Endometrium (tissue), 2 donors: ENCODE data around the gene KIF12.
"Not testable (repeated sequence)": the region's sequence is repeated elsewhere in the genome, so short reads cannot be mapped to it uniquely, and the experiment has no call there.

Source experiments
- FAIRE-seq: peaks from 2 replicates; lab custom pipeline; 2012; peaks lifted over from hg19 to GRCh38; lab: Jason Lieb, UNC
- donor health status: control.
- donor health status: control.

KIF12 gene

DNA sequence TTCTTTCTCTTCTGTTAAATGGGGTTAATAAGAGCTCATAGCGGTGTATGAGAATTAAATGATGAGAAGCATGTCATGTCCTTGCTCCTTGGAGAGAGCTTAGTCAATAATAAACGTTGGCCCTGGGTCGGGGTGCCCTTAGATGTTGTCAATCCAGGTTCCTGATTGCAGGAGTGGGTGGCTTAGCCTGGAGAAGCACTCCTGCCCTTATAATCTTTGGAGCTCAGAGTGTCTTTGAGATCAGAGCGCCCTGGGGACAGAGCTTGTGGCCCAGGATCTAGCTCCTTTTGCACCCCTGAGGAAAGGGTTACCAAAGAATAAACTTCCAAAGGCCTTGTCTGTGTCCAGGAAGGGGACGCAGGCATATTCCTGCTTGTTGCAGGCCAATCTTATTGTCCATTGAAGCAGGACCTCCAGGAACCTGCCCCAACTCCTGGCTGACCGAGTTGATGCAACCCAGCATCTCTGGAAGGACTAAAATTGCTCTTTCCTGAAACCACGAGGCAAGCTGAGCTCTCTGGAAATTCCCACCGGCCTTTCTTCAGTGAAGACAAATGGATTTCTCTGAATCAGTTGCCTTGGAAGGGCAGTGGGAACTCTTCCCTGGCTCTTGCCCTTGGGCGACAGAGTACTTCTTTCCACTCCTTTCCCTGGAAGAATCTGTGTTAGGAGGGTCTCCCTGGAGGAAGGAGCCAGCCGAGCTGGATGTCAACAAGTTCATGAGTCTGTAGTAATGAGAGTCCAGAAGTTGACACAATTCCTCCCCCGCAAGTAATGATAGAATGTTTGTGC lies 14.6 kb downstream of the KIF12 start:
- FAIRE-seq: no peak

DNA sequence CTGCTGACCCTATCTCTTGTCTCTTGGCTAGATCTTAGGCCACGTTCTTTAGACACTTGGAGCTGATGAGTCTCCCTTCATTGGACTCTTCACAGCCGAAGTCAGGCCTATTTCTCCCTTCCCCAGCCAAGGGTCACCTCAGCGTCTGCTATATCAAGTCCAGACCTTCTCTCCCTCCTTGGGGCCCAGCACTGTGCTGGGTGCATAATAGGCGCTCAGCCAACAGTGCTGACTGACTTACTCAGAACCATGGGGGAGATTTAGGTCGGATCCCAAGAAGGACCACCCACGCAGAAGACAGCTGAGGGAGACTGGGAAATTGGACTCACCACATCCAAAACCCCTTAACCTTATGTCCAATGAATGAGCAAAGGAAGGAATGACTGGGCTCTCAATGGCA lies 15.4 kb downstream of the KIF12 start:
- FAIRE-seq: no peak

DNA sequence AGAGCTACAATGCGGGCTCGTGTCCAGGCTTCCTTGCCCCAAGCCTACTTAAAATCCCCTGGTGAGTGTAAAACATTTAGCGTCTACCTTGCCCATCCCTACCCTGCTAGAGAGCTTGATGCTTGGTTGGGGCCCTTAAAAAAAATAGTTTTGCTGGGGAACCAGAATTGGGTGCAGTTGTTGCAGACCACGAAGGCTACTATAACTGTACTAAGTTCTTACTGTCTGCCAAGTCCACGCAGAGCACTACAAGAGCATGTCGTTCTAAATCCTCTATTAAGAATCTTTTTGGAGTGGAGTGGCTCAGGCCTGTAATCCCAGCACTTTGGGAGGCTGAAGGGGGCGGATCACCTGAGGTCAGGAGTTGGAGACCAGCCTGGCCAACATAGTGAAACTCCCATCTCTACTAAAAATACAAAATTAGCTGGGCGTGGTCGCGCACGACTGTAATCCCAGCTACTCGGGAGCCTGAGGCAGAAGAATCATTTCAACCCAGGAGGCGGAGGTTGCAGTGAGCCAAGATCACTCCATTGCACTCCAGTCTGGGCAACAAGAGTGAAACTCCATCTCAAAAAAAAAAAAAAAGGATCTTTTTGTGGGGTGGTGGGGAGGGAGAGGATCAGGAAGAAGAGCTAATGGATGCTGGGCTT lies 16.2 kb downstream of the KIF12 start:
- FAIRE-seq: not testable (repeated sequence)

DNA sequence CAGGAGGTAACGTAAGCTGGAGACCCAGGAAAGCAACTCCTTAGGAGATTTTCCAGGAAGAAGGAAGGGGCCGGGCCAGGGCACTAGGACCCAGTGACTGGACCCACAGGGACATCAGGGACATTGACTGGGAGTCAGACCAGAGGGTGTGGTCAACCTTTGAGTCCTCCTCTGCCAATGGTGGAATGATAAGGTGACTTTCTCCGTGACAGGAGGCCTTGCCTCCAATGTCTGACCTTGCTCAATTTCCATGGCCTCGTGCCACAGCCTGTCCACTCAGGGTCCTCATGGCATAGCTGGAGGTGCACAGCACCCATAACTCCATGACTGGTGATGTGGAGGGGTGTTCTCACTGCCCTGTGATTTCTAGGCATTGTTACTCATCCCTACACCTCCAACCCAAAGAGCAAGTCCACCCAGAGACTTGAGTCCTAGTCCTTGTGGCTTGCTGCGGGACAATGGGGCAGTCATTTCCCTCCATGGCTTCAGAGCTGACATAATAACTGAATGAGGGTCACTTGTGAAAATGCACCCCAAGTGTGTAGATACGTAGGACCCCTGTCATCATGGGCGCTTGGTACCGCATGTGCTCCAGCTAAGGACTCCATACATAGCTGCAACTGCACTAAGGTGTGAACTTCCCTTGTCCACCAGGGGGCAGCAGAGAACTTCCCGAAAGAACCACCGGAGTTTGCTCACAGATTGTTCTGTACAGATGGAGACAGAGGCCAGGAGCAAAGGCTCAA lies 16.9 kb downstream of the KIF12 start:
- FAIRE-seq: no peak

DNA sequence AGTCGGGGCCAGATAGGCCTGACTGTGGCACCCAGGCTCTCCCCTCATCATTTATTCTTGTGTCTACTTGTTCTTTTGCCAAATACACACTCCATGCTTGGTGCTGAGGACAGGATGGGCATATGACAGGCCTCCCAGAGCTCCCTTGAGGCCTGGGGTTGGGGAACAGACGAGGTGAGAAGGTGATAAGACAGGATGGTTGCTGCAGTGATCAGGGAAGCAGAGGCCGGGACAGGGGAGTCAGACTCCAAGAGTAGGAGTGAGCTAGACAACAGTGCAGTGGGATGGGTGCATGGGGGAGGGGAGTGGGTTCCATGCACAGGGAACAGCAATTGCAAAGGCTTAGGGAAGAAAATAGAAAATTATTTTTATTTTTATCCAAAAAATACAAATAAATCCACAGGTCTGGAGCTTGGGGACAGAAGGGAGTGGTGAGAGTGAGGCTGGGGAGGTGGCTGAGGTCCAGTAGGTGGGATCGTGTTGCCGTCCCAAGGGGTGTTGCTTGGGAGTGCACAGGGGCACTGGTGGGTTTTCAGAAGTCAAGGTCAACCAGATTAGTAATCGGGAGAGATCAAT lies 17.6 kb downstream of the KIF12 start:
- no peak for FAIRE-seq

DNA sequence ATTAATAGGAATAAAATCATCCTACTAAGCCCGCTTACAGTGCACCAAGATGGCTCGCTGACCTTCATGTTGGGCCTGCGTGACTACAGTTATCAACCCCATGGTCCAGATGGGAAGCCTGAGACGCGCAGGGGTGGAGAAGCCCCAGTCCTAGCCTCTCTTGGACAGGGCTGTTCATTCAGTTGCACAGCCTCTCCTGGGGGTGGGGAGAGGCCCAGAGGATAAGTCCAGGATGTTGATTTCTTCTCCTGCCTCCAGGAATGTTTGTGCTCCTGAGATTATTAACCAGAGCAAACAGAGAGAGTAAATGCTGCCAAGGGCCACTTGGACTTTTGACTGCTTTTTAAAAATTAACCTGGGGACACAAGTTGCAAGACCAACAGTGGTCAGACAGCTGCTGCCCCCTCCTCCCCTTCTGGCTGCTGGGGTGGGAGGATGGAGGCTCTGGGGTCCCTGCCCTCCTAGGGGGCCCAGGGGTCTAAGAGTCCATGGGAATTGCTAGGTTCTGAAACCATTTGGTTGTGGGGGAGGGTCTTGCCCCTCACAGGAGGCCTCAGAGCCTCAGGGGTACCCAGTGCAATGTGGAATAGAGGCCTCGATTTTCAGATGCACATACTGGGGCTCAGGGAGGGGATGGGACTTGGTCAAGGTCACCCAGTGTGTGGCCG lies 18.2 kb downstream of the KIF12 start:
- no peak for FAIRE-seq

DNA sequence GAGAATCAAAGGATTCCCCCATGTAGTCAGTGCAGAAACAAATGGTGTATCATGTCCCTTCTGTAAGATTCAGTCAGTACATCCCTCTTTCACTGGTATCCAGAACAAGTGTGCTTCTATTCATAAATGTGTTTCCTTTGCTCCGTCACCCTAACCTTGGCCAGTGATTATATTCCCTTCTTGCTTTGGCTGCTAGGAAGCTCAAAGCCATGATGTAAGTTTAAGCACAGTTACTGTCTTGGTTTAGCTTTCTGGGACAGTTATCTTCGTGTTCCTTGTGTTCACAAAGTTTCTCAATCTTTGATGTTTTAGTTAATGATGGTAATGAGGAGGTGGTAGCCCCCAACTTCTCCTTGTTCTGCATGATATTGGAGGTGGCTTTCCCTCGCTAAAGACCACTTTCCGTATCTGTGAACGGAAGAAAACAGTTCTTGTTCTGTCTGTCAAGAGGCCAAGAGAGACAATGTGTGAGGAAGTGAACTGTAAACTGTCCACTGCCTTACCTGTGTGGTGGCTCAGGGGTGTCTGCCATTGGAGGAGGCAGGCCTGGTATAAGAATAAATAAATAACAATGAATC lies 18.8 kb downstream of the KIF12 start:
- no peak for FAIRE-seq

DNA sequence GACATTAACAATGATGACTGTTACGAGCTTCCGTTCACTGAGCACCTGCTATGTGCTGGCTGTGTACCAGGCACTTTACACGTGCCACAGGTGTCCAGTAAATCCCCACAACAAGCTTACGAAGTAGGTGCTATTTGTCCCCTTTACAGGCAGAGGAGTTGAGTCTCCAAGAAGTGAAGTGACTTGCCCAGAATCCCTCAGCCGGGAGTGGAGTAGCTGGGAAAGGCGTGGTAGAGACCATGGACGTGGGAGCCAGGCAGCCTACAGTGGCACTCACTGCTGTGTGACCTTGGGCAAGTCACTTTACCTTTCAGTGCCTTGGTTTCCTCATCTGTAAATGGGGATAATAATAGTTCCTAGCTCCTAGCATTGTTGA lies 20.3 kb downstream of the KIF12 start:
- FAIRE-seq: no peak

DNA sequence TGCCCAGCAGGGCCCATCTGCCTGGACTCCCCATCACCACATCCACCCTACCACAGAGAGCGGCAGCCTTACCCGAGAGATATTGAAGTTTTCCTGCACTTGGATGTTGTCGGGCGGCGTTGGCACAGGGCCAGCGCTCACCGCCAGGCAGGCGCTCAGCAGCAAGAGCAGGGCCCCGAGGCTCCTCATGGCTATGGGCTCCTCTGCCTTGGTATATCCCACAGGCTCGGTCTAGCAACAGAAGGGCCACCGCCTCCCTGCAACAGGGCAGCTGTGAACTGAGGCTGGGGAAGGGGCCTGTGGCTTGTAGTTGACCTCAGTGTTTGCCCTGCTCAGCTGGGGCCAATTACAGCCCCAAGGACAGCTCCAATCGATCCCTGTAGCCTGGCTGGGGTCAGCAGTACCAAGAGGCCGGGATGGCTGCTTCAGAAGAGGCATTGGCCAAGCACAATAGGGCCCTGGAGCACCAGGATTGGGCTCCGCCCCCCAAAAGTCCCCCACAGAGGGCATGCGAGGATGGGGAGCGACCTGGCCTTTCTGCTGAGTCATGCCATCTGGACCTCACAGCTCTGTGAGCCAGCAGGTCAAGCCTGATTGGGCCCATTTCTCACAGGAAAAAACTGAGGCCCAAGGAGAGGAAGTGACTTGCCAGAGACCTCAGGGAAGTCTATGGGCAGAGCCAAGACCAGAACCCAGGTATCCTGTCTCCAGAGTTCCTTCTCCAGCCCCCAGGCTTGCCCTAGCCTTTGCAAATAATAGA lies 20.9 kb downstream of the KIF12 start, which contains the start of gene AMBP:
Gene AMBP (minus strand): TSS at position 280 of the 760 bp plus-strand sequence. CDS start 91 bp downstream, at position 189.
- no peak for FAIRE-seq

DNA sequence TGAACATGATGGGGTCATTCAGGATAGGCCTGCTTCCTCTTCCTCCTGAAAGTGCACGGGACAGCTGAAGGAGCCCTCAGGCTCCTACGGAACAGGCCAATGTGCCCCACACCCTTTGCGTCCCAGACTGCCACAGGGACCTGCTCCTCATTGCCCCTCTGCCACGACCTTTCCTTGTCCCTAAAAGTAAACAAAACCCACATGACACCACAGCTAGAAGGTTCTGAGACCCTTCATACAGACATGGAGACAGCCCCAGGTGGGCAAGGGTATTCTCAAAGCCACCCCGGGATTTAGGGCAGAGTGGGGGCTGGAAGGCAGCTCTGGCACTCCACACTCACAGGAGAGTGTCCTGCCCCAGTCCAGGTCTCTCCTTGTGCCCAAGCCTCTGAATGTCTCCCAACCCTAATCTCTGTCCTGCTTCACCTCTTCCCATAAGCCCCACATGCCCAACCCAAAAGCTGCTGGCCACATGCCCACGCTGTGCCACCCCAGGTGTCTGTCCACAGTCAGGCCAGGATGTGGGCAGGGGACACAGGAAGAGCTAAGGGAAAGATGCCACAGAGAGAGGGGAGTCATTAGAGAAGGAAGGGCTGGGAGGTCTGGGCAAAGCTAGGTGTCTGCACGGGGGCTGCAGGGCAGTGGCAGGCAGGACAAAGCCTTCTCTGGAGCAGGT lies 21.8 kb downstream of the KIF12 start:
- no peak for FAIRE-seq

DNA sequence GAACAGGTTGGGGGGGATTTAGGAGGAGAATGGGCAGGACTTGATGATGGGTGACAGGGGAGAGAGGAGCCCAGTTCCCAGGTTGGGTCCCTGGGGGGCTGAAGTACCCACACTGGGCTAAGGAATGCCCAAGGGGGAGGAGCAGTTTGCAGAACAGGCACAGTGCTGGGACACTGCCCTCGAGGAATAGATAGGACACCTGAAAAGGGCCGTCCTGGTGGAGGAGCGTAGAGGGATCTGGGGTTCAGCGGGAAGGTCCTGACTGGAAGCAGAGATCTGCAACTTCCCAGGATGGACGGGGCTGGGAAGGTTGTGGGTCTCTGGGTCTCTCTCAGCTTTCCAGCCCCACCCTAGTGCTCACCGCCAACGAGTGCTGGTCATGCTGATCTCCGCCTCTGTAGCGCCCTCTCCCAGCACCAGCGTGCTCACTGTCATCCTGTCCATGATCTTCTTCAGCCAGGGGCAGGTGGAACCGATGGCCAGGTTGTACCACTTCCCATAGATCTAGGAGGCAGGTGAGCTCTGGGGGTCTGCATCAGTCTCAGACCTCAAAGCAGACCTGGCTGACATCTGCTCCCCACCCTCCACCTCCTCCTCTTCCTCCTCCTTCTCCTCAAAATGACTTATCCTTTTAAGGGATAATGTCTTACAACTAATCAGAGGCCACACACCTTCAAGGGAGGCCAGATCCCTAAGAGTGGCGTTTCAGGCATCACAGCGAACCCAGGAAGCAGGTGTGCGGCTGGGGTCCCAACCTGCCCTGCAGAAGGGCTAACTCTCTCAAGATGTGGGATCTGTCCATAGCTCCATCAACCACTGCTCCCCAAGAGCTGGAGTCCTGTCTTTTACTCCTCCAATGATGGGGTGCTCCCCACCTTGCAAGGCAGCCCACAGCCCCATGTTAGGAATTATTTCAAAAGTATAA lies 22.6 kb downstream of the KIF12 start:
- FAIRE-seq: no peak

DNA sequence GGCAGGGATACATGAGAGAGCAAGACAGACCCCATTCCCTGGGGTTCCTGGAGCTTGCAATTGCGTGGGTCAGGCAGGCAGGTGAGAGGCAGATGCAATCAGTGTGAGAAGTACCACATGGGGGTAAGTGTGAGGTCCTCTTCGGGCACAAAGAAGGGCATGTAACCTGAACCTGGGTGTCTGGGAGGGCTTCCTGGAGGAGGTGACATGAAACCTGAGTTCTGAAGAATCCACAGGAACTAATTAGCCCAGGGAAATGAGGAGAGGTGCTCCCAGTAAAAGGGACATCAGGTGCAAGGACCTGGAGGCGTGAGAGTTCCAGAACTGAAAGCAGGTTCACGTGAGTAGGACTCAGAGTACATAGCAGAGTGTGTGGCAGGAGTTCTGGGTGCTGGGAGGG lies 23.5 kb downstream of the KIF12 start:
- FAIRE-seq: no peak

DNA sequence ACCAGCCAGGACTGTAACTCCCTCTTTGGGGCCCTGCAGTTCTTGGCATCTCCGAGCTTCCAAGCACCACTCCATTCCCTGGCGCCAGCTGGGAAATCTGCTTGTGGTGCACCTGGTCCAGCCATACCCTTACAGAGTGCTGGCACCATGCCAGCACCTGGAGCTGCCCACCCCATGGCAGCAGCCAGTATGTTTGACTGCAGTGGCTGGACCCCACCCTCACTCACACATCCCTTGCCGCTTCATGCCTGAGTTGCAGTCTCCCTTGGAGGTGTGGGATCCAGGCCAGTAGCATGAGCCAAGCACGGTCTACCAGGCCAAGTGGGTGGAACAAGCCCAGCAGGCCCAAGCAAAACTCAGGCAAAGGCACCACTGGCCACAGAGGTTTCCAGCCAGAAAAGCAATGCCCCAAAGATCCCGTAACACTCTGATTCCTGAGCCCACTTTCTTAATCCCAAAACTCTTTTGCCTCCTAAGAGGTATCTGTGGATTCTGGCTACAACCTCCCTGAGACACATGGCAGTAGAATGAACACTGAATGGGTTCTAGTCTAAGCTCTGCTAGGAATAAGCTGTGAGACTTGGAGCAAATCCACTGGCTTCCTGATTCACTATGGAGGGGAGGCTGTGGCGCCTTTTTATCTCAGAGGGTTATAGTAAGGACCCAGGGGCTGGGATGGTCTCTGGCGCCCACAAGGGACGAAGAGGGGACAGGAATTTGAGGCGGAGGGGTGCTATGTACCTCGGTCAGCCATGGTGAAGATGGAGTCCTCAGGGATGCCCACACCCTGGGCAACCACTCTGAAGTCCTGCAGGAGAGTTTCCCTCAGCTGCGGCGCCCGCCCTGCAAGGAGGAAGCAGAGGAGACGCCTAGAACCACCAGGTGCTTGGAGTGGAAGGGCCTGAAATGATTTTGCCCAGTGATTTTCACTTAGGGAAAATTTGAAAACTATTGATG lies 26.6 kb downstream of the KIF12 start:
- FAIRE-seq: no peak

DNA sequence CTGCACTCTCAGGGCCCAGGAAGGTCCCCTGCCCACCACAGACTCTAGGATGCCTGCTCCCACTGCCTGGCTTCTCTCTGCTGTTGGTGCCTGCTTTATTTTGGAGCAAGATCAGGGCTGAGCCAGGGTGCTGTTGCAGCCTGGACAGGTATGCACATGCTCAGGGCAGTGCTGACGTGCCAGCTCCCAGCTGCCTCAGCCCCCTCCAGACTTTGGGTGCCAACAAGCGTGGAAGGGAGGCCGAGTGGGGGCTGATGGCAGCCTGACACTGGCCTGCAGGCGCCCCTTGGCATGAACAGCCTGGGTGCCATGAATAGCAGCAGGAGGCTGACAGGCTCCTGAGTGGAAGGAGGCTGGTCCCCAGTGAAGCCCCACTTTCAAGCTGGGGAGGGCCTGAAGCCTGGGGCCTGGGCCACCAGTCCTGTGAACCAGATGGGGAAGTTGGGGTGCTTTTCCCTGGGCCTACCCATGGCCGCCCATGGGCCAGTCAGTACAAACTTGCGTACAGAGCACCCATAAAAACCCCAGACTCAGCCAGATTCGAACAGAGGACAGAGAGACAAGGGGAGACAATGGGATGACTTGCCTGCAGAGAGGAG lies 27.8 kb downstream of the KIF12 start:
- no peak for FAIRE-seq

DNA sequence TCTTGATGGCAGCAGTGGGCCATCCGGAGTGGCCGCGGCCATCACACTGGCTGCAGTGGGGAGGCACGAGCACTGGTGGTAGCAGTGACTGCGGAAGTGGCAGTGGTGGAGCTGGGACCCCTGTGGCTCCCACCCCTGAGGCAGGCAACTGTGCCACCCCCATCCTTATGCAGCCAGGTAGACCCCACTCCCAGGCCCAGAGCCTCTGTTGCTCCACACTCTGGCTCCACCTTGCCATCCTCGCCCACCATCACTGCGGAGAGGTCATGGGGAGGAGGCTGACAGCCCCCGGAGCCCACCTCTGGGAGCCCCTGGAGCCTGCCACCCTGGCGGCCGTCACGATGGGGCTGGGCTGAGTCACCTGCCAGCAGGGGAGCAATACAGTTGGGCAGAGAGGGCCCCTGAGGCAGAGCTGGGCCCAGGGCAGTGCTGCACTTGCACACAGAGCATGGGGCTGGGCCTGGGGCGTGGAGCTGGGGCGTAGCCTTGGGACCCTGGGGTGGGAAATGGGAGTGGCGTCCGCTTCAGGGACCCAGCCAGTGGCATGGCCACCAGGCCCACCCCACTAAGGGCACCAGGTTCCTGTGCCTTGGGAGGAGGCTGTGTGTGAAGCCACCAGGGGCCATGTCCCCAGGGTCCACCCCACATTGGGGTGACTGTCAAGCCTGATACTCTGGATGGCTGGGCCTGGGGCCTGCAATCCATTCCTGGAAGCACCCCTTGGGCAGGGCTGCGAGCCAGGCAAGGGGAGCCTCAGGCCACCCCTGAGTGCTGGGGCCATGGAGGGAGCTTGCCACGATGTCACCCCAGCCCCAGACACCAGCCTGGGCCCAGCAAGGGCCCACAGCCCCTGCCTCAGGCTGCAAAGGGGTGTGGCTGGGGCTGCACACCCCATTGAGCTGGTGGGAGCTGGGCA lies 28.6 kb downstream of the KIF12 start:
- no peak for FAIRE-seq

DNA sequence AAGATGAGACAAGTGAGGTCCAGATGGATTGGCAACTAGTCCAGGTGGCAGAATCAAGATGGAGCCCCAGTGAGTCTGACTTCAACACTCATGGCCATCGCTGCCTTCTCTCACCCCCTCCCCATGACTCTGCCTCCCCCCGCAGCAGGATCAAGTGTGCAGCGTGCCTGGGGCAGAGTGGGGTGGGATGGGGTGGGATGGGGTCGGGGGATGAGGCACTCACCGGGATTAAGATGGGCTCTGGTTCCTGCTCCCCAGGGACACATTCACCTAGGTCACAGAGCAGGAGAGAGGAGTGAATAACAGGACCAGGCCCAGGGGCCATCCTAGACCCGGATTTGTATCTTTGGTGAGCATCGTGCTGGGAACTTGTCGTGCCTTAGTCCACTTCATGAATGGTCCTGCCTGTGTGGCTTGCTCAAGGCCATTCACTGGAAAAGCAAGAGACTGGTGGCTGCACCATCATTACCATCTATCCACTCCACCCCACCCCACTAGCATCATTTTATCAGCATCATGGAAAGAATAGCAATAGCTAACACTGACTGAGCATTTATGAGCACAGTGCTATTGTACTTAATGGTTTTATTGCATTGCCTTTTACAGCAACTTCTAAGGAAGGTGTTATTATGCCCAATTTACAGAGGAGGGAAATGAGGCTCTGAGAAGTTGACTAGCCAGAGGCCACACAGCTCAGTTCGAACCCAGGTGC lies 29.5 kb downstream of the KIF12 start:
- no peak for FAIRE-seq
